ENCODE data around the gene KCNJ2. TPM values are rescaled to one million over a fixed set of nuclear protein-coding genes. Genes with fewer than 3 reads are reported as not detected.
A peak's percentile ranks its signal among the peaks of the same experiment; 100 is the strongest.

KCNJ2 gene
- total and polyA plus RNA-seq, 10 of the 15 experiments (the other 5 are each of a cell fraction or from before 2014, with no cell fraction given) = 1.6 to 10.1 (median 3.2) TPM

GRCh38 chr17:70204431-70204830, 35.1 kb downstream of the KCNJ2 start (continued):
- TF ChIP-seq REST (IDR thresholded peaks at IDR 0.05; ENCODE audit: low read depth, low read length) = no peak
- no peak for TF ChIP-seq CEBPZ (IDR thresholded peaks at IDR 0.05; ENCODE audit: low read depth, low read length)
- TF ChIP-seq ETV6 (conservative IDR thresholded peaks at IDR 0.05 in 1 of 2, IDR thresholded peaks at IDR 0.05 in 1 of 2; ENCODE audit: borderline replicate concordance in 1 of 2, low read depth in 1 of 2) = no peak

DNA sequence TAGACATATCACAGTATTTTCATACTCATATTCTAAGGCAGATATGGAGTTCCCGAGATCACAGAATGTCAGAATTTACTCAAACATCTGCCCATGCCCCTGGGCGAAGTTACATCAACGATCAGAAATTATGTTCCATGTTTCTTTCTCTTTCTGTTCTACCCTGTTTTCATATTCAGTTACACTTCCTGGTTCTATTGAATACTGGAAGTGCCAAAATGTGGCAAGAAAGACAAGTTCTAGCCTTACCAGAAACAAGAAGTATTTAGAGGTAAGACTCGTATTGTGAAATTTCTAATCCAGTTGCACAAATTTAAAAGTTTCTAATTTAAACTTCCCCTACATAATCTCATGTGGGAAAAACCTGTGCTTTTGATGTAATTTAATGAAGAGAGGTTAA, 36.1 kb downstream of the KCNJ2 start:
- ATAC-seq (no peak; the same call in 2 of the 3 replicates), DNase-seq (ENCODE audit: low read depth, low spot score) (no peak), FAIRE-seq (no peak)
- in situ Hi-C loops (cut with MboI) (no loop called here), intact Hi-C loops (cut with micrococcal nuclease; ENCODE audit: unreplicated experiment) (loop anchor here (5.0 kb wide), 3 partner anchors 37 to 202 kb away; no protein-coding TSS in a partner anchor)
- 55% methylated on average over 4 of the region's 4 CpGs for WGBS (ENCODE audit: insufficient coverage, insufficient replicate concordance, low lambda C conversion rate, missing lambda C conversion rate)
- H3K4me1 ChIP-seq (ENCODE audit: control insufficient read depth, insufficient read depth, low read length) = no peaks in the 10 kb centered on the region; the same call in 1 of the 2 replicates
- SMC1A ChIA-PET (ENCODE audit: uncharacterized antibody, unreplicated experiment) = no interaction called here
- RAD21 ChIA-PET (ENCODE audit: unreplicated experiment) = interaction anchor here (1.2 kb wide), 1 partner anchor 36 kb away, joined by 4 read pairs; the partner anchor contains the start of gene KCNJ2
- no TSS peak for BruUV-seq (replicated peaks)
- CTCF ChIA-PET = no interaction called here
- H4K20me1 ChIP-seq (ENCODE audit: control insufficient read depth, insufficient read depth) = no peaks in the 10 kb centered on the region
- no peak overlapping the region for H3K4me3 ChIP-seq
- H2AFZ ChIP-seq (ENCODE audit: control insufficient read depth, low read depth, low read length) = no peak overlapping the region; the same call in 1 of the 2 replicates
- no peaks in the 10 kb centered on the region for H3K27me3 ChIP-seq (replicated peaks in 1 of 2; ENCODE audit: control insufficient read depth in 2 of 2, insufficient read depth in 2 of 2, low read length in 1 of 2)
- H3K79me2 ChIP-seq (ENCODE audit: control insufficient read depth, insufficient read depth, low read length) = no peaks in the 10 kb centered on the region
- H3K9ac ChIP-seq (ENCODE audit: control insufficient read depth, insufficient read depth, low read length) = no peak overlapping the region
- H3K27ac ChIP-seq (ENCODE audit: control insufficient read depth, insufficient read depth) = no peak overlapping the region
- H3K4me2 ChIP-seq (ENCODE audit: control insufficient read depth, insufficient read depth) = no peak overlapping the region
- H3K36me3 ChIP-seq (ENCODE audit: control insufficient read depth in 2 of 2, insufficient read depth in 2 of 2, low read length in 1 of 2) = no peaks in the 10 kb centered on the region
- POLR2A ChIA-PET = no interaction called here
- H3K9me3 ChIP-seq (replicated peaks; ENCODE audit: control insufficient read depth, insufficient read depth, low read length) = no peaks in the 10 kb centered on the region
- no peak for TF ChIP-seq CBX3 (IDR thresholded peaks at IDR 0.05; ENCODE audit: borderline replicate concordance, low read depth)
- TF ChIP-seq SPI1 (IDR thresholded peaks at IDR 0.05; ENCODE audit: borderline replicate concordance, insufficient read depth, low read depth, low read length) = peak; percentile 33; the same call in 1 of the 2 replicates
- TF ChIP-seq CHD2 (IDR thresholded peaks at IDR 0.05; ENCODE audit: borderline replicate concordance, low read depth, low read length) = no peak
- TF ChIP-seq, protein P1, sequence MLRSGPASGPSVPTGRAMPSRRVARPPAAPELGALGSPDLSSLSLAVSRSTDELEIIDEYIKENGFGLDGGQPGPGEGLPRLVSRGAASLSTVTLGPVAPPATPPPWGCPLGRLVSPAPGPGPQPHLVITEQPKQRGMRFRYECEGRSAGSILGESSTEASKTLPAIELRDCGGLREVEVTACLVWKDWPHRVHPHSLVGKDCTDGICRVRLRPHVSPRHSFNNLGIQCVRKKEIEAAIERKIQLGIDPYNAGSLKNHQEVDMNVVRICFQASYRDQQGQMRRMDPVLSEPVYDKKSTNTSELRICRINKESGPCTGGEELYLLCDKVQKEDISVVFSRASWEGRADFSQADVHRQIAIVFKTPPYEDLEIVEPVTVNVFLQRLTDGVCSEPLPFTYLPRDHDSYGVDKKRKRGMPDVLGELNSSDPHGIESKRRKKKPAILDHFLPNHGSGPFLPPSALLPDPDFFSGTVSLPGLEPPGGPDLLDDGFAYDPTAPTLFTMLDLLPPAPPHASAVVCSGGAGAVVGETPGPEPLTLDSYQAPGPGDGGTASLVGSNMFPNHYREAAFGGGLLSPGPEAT (IDR thresholded peaks at IDR 0.05; ENCODE audit: low read depth) = no peak
- TF ChIP-seq ETV6 (conservative IDR thresholded peaks at IDR 0.05 in 1 of 2, IDR thresholded peaks at IDR 0.05 in 1 of 2; ENCODE audit: borderline replicate concordance in 1 of 2, low read depth in 1 of 2) = 0 out of 4 replicates have a peak, but pooled peaks of 1 of the 2 experiments have one; percentile 17
- no peak for TF ChIP-seq PRDM15 (CRISPR knock-in tag; IDR thresholded peaks at IDR 0.05)
